GM12892 (cell line): ENCODE measurements around the gene OR2C3.

Experiments
- POLR2A ChIP-seq: IDR thresholded peaks from 2 replicates; pipeline ENCODE4 v1.6.1; 2011; ENCODE audit warnings: low read depth, low read length, control low read depth
- POLR2AphosphoS5 ChIP-seq: IDR thresholded peaks from 2 replicates; pipeline ENCODE4 v1.6.1; 2011; ENCODE audit warnings: low read depth, low read length, control low read depth
- TAF1 ChIP-seq: IDR thresholded peaks from 2 replicates; pipeline ENCODE4 v1.6.1; 2011; ENCODE audit warnings: low read depth, mild to moderate bottlenecking, control low read depth, low read length, borderline replicate concordance

GRCh38 chr1:247561711-247562110 lies 25.5 kb upstream of the OR2C3 start:
- TF ChIP-seq POLR2AphosphoS5 (no peak), TAF1 (no peak), POLR2A (no peak)
